Keratinocyte (primary cell): ENCODE measurements around the gene CNNM1. TPM values are rescaled to one million over a fixed set of nuclear protein-coding genes. Genes with fewer than 3 reads are reported as not detected.

ENCODE experiments used
- DNase-seq: peaks from one replicate; pipeline ENCODE4 v3.0.0-alpha.2; 2011; ENCODE audit warnings: low read depth, missing footprints, low spot score
- FAIRE-seq: peaks from 2 replicates; lab custom pipeline; 2011; peaks lifted over from hg19 to GRCh38; lab: Jason Lieb, UNC
- H2AFZ ChIP-seq: 2 replicates; pipeline ENCODE4 v1.6.0; 2012; ENCODE audit warnings: low read length, control low read depth, inconsistent platforms; ENCODE audit not compliant: control insufficient read depth
- H3K27ac ChIP-seq: 2 replicates; pipeline ENCODE4 v1.5.1; 2011; ENCODE audit warnings: low read length; ENCODE audit not compliant: control insufficient read depth, insufficient read depth
- H3K27me3 ChIP-seq: 3 replicates; pipeline ENCODE4 v1.6.0; 2011; ENCODE audit warnings: low read length; ENCODE audit not compliant: control insufficient read depth, insufficient read depth; ENCODE audit errors: extremely low read depth
- H3K36me3 ChIP-seq, 2 experiments: 2 replicates in 1 of 2; 3 replicates in 1 of 2; pipeline ENCODE4 v1.5.1; 2011; ENCODE audit warnings: low read length in 2 of 2, mild to moderate bottlenecking in 1 of 2; ENCODE audit not compliant: control insufficient read depth in 2 of 2, insufficient read depth in 2 of 2; ENCODE audit errors: extremely low read depth in 1 of 2
- H3K4me1 ChIP-seq: 3 replicates; pipeline ENCODE4 v1.5.1; 2011; ENCODE audit warnings: low read length; ENCODE audit not compliant: control insufficient read depth, insufficient read depth; ENCODE audit errors: extremely low read depth
- H3K4me2 ChIP-seq: 3 replicates; pipeline ENCODE4 v1.6.0; 2011; ENCODE audit warnings: low read depth, low read length; ENCODE audit not compliant: control insufficient read depth, insufficient read depth; ENCODE audit errors: extremely low read depth
- H3K4me3 ChIP-seq, 3 experiments: fragments of 200-600 bp in 1 of 3; sonication (generic) in 1 of 3; 2 replicates in 2 of 3; 3 replicates in 1 of 3; pipeline ENCODE4 v1.5.1; 2011 to 2016; ENCODE audit warnings: low read length in 3 of 3, mild to moderate bottlenecking in 3 of 3, control low read depth in 2 of 3, inconsistent platforms in 1 of 3, low read depth in 1 of 3, mixed read lengths in 1 of 3, mixed run types in 1 of 3, moderate library complexity in 1 of 3; ENCODE audit not compliant: control insufficient read depth in 2 of 3, insufficient read depth in 2 of 3; ENCODE audit errors: extremely low read depth in 1 of 3
- H3K79me2 ChIP-seq: 2 replicates; pipeline ENCODE4 v1.6.0; 2012; ENCODE audit warnings: low read length; ENCODE audit not compliant: control insufficient read depth, insufficient read depth
- H3K9ac ChIP-seq: 3 replicates; pipeline ENCODE4 v1.6.0; 2011; ENCODE audit warnings: low read length; ENCODE audit not compliant: control insufficient read depth, insufficient read depth; ENCODE audit errors: extremely low read depth
- H3K9me1 ChIP-seq: 3 replicates; pipeline ENCODE4 v1.6.0; 2011; ENCODE audit warnings: low read length; ENCODE audit not compliant: control insufficient read depth, insufficient read depth; ENCODE audit errors: extremely low read depth
- H3K9me3 ChIP-seq: 2 replicates; pipeline ENCODE4 v1.5.1; 2012; ENCODE audit warnings: low read depth, low read length; ENCODE audit not compliant: control insufficient read depth
- H4K20me1 ChIP-seq: 3 replicates; pipeline ENCODE4 v1.6.0; 2011; ENCODE audit warnings: low read length; ENCODE audit not compliant: control insufficient read depth, insufficient read depth; ENCODE audit errors: extremely low read depth
- EZH2 ChIP-seq: IDR thresholded peaks from one replicate; pipeline ENCODE4 v1.6.1; 2012; ENCODE audit warnings: inconsistent platforms, mild to moderate bottlenecking, low read length, moderate library complexity
- dilution Hi-C: fragments of 300-500 bp; cut with MboI; formaldehyde crosslinking; loops from one replicate; pipeline ENCODE4 v1.7.0; 2020; ENCODE audit warnings: low sequenced_read_pairs; ENCODE audit not compliant: extremely low pct_ligation_motif_present
- polyA plus RNA-seq, 5 experiments: library from polyadenylated mRNA; depleted of rRNA in 3 of 5; stranded (reverse) in 3 of 5; stranded (forward) in 1 of 5; unstranded in 1 of 5; fragments of >200 nt; gene quantifications; 1 replicate in 1 of 5; 2 replicates in 3 of 5; 3 replicates in 1 of 5; pipeline versions ENCODE4 v1.2.1 to v1.2.3, GENCODE V29; 2011 to 2012; ENCODE audit warnings: missing spikeins in 2 of 5, low read depth in 1 of 5, low replicate concordance in 1 of 5
- TF ChIP-seq, protein P1 (sequence below), 3 experiments: IDR thresholded peaks in 1 of 3; conservative IDR thresholded peaks in 1 of 3; optimal IDR thresholded peaks in 1 of 3; 2 replicates in 2 of 3; 3 replicates in 1 of 3; pipeline versions ENCODE3 to v1.5.1; 2011; ENCODE audit warnings: low read length in 3 of 3, mild to moderate bottlenecking in 3 of 3, moderate library complexity in 2 of 3, control low read depth in 1 of 3, inconsistent platforms in 1 of 3; ENCODE audit not compliant: insufficient read depth in 2 of 3; ENCODE audit errors: extremely low read depth in 1 of 3

CNNM1 gene
- polyA plus RNA-seq, 1 donor (not counting 4 experiments of a cell fraction or from before 2014, with no cell fraction given): 0.83 TPM

DNA sequence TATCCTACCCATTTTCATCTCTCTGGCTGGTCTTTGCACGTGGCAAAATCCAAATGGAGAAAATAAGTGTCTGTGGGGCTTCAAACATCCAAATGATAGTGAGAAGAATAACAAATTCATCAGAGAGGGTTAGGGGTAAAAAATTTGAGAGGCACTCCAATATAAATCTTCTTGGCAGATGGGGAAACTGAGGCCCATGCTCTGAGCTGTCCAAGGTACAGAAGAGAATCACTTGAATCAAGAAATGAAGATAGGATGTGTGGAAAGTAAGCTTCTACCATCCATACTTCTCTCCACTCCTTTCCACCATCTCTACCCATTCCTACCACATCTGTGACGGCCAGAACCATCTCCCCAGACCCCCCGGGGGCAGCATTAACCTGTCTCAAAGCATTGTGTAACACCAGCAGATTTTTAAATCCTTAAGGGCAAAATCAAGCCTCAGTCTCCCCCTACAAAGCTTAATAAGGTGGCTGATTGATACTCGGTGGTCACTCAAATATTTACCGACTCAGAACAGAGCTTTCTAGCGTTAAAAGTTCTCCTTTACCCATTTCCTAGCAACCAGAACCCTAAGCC lies 100.5 kb downstream of the CNNM1 start:
- Histone ChIP-seq H3K9ac (peak overlapping the region; percentile 92), H3K4me1 (peaks cover 5% of the 10 kb centered on the region), H3K9me1 (no peaks in the 10 kb centered on the region), H3K4me3 (peak overlapping the region; percentile 90 to 99 (median 90)), H3K79me2 (peaks cover 46% of the 10 kb centered on the region), H3K4me2 (peak overlapping the region; percentile 92), H3K9me3 (no peaks in the 10 kb centered on the region), H3K36me3 (peaks cover 6 to 10% of the 10 kb centered on the region in 2 experiments), H4K20me1 (peaks cover 2% of the 10 kb centered on the region), H2AFZ (no peak overlapping the region), H3K27ac (peak overlapping the region; percentile 91), H3K27me3 (no peaks in the 10 kb centered on the region)
- TF ChIP-seq, protein P1, sequence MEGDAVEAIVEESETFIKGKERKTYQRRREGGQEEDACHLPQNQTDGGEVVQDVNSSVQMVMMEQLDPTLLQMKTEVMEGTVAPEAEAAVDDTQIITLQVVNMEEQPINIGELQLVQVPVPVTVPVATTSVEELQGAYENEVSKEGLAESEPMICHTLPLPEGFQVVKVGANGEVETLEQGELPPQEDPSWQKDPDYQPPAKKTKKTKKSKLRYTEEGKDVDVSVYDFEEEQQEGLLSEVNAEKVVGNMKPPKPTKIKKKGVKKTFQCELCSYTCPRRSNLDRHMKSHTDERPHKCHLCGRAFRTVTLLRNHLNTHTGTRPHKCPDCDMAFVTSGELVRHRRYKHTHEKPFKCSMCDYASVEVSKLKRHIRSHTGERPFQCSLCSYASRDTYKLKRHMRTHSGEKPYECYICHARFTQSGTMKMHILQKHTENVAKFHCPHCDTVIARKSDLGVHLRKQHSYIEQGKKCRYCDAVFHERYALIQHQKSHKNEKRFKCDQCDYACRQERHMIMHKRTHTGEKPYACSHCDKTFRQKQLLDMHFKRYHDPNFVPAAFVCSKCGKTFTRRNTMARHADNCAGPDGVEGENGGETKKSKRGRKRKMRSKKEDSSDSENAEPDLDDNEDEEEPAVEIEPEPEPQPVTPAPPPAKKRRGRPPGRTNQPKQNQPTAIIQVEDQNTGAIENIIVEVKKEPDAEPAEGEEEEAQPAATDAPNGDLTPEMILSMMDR (optimal IDR thresholded peaks at IDR 0.05 in 1 of 3, IDR thresholded peaks at IDR 0.05 in 1 of 3, conservative IDR thresholded peaks at IDR 0.05 in 1 of 3; ENCODE audit: extremely low read depth in 1 of 3, insufficient read depth in 2 of 3, low read length in 3 of 3): no peak
- no peak for TF ChIP-seq EZH2
- DNase-seq (no peak), FAIRE-seq (no peak)
- dilution Hi-C loops: loop anchor here (25.0 kb wide), 1 partner anchor 183 kb away; the partner anchor contains the start of gene SLC25A28

DNA sequence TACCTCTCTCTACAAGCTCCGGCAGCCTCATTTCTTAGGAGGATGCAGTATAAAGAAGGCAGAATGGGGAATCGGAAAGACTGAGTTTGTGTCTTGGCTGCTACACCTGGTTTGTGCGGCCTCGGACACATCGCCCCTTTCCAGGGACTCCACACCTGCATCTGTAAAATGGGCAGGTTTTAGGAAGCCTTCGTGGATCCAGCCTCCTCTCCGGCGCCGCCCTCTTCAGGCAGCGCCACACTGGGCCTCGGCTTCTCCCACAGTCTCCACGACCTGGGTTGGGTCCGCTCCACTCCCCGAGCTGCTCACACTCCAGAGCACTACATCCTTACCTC lies 100.9 kb downstream of the CNNM1 start:
- H3K9me1 ChIP-seq: no peaks in the 10 kb centered on the region
- H3K9ac ChIP-seq: peak overlapping the region; percentile 92
- H3K9me3 ChIP-seq: no peaks in the 10 kb centered on the region
- peaks cover 46% of the 10 kb centered on the region for H3K79me2 ChIP-seq
- peak overlapping the region; percentile 92 for H3K4me2 ChIP-seq
- TF ChIP-seq, protein P1 (optimal IDR thresholded peaks at IDR 0.05 in 1 of 3, IDR thresholded peaks at IDR 0.05 in 1 of 3, conservative IDR thresholded peaks at IDR 0.05 in 1 of 3; ENCODE audit: extremely low read depth in 1 of 3, insufficient read depth in 2 of 3, low read length in 3 of 3): no peak
- no peak for TF ChIP-seq EZH2
- H3K27me3 ChIP-seq: no peaks in the 10 kb centered on the region
- peaks cover 2% of the 10 kb centered on the region for H4K20me1 ChIP-seq
- no peak for FAIRE-seq
- H3K4me1 ChIP-seq: peaks cover 5% of the 10 kb centered on the region
- dilution Hi-C loops: loop anchor here (25.0 kb wide), 1 partner anchor 182 kb away; the partner anchor contains the start of gene SLC25A28
- DNase-seq: no peak
- H3K4me3 ChIP-seq: peak overlapping the region; percentile 90 to 99 (median 90)
- peak overlapping the region; percentile 91 for H3K27ac ChIP-seq
- H2AFZ ChIP-seq: peak overlapping the region; percentile 88
- peaks cover 6 to 9% of the 10 kb centered on the region in 2 experiments for H3K36me3 ChIP-seq
